Large intestine (tissue), 3 donors: ENCODE data around the gene DPRX. TPM values are rescaled to one million over a fixed set of nuclear protein-coding genes. Genes with fewer than 3 reads are reported as not detected.

Source experiments
- DNase-seq, 2 donors: peaks; one replicate each; pipeline versions ENCODE4 v3.0.0 to v3.0.0-alpha.2; 2013
- H3K27ac ChIP-seq: one replicate; pipeline ENCODE4 v1.5.1; 2013; ENCODE audit warnings: low read length
- H3K27me3 ChIP-seq: 2 replicates; pipeline ENCODE4 v1.6.1; 2013; ENCODE audit warnings: low read length; ENCODE audit not compliant: control insufficient read depth, insufficient read depth
- H3K36me3 ChIP-seq: 2 replicates; pipeline ENCODE4 v1.6.1; 2013; ENCODE audit warnings: low read length; ENCODE audit not compliant: control insufficient read depth, insufficient read depth
- H3K4me1 ChIP-seq: one replicate; pipeline ENCODE4 v1.6.1; 2013; ENCODE audit warnings: low read length; ENCODE audit not compliant: control insufficient read depth, insufficient read depth
- H3K4me3 ChIP-seq: one replicate; pipeline ENCODE4 v1.5.1; 2013; ENCODE audit warnings: low read length
- H3K9me3 ChIP-seq: one replicate; pipeline ENCODE4 v1.6.1; 2013; ENCODE audit warnings: mild to moderate bottlenecking, low read depth, low read length, moderate library complexity; ENCODE audit not compliant: control insufficient read depth
- WGBS: methylation state at CpG from one replicate; pipeline ENCODE4 v1.1.5; 2013; ENCODE audit warnings: low lambda C conversion rate; ENCODE audit not compliant: insufficient coverage; 5-methylcytosine and 5-hydroxymethylcytosine counted together
- polyA plus RNA-seq: library from polyadenylated mRNA; unstranded; fragments of 120-200 nt; gene quantifications from one replicate; pipeline ENCODE4 v1.2.1, GENCODE V29; 2013

The DPRX gene
- polyA plus RNA-seq, 1 donor, result not detected

DNA sequence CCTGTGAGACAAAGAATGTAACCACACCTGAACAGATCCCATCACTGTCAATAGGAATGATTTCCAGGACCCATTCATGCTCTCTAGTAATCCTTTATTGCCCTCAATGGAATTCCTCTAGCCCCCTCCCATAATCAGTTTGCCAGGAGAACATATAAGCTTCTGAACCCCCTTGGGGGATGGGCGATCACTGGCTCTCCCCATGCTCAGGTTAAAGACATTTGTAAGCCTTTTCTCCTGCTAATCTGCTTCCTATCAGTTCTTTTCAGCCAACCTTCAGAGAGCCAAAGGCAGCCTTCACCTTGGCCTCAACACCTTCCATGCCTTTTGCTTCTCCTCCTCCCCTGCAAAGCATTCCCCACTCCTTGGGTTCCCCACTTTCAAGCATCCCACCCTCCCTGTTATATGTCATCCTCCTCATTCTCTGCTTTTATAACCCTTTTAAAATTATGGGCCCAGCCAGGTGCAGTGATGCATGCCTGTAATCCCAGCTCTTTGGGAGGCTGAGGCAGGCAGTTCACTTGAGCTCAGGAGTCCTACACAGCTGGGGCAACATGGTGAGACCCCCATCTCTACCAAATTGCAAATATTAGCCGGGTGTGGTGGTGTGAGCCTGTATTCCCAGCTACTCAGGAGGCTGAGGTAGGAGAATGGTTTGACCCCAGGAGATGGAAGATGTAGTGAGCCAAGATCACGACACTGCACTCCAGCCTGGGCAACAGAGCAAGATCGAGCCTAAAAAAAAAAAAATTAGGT, 12.4 kb downstream of the DPRX start:
- Histone ChIP-seq H3K27ac (no peak overlapping the region), H3K4me3 (no peak overlapping the region), H3K9me3 (peaks cover 14% of the 10 kb centered on the region), H3K27me3 (no peaks in the 10 kb centered on the region), H3K4me1 (no peaks in the 10 kb centered on the region), H3K36me3 (no peaks in the 10 kb centered on the region)
- no CpG with 5 or more reads among the region's 4 CpGs for WGBS
- DNase-seq, result no peak

DNA sequence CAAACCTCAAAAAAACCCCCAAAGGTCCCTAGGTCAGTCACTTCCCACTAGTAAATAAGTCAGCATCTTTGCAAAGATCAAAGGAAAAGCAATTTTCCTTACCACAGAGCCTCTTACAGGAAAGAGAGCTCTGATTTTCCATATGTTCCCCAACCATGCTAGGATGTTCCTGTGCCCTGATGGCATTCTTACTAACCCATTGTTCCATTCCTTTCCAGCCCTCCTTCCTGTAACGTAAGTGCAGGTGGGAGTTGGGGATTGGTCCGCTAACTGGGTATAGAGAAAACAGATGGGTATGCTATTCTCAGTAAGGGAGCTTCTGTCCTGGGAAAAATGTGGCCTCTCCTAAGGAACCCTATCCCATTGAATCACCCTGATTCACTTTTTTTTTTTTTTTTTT, 14.3 kb downstream of the DPRX start:
- WGBS, result no CpG with 5 or more reads among the region's 2 CpGs
- Histone ChIP-seq H3K36me3 (no peaks in the 10 kb centered on the region), H3K27ac (no peak overlapping the region), H3K9me3 (peaks cover 23% of the 10 kb centered on the region), H3K27me3 (no peaks in the 10 kb centered on the region), H3K4me3 (no peak overlapping the region), H3K4me1 (no peaks in the 10 kb centered on the region)
- no peak for DNase-seq

DNA sequence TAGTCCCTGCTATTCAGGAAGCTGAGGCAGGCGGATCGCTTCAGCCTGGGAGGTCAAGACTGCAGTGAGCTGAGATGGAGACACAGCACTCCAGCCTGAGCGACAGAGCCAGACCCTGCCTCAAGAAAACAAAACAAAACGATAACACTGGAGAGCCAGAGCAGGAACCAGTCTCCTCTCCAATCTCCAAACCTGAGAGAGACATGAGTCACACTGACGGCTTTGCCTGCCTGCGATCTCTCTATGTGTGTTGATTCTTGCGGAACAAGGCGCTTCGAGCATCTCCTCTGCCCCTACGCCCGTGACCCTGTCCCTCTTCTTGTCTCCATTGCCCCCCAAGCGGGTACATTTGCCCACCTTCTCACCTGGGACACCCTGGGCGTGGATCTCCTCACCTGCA, 15.6 kb downstream of the DPRX start:
- H3K27me3 ChIP-seq, result no peaks in the 10 kb centered on the region
- WGBS, result 83% methylated on average over 1 of the region's 13 CpGs
- H3K9me3 ChIP-seq, result peaks cover 23% of the 10 kb centered on the region
- no peaks in the 10 kb centered on the region for H3K36me3 ChIP-seq
- H3K4me3 ChIP-seq, result no peak overlapping the region
- no peak for DNase-seq
- no peaks in the 10 kb centered on the region for H3K4me1 ChIP-seq
- H3K27ac ChIP-seq, result no peak overlapping the region

DNA sequence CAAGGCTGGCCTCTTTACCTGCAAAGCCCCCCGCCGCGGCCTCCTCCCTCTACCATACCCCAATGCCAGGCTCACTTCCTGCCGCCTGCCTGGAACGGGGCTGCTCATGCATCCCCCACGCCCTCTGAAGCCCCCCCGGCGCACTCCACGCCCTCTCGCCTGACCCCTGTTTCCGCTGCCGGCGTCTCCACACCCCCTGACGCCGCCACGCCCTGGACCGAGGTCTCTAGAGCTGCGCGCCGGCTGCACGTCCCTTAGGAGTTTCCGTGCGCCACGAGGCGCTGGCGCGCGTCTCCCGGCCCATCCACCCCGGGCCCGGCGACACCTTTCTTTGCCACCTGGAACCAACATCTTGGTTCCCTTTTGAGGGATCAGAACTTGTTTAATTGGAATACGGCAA, 16.0 kb downstream of the DPRX start:
- DNase-seq, result no peak
- H3K27me3 ChIP-seq, result no peaks in the 10 kb centered on the region
- no peak overlapping the region for H3K4me3 ChIP-seq
- H3K4me1 ChIP-seq, result no peaks in the 10 kb centered on the region
- H3K9me3 ChIP-seq, result peaks cover 23% of the 10 kb centered on the region
- no peaks in the 10 kb centered on the region for H3K36me3 ChIP-seq
- WGBS, result no CpG with 5 or more reads among the region's 33 CpGs
- H3K27ac ChIP-seq, result no peak overlapping the region

DNA sequence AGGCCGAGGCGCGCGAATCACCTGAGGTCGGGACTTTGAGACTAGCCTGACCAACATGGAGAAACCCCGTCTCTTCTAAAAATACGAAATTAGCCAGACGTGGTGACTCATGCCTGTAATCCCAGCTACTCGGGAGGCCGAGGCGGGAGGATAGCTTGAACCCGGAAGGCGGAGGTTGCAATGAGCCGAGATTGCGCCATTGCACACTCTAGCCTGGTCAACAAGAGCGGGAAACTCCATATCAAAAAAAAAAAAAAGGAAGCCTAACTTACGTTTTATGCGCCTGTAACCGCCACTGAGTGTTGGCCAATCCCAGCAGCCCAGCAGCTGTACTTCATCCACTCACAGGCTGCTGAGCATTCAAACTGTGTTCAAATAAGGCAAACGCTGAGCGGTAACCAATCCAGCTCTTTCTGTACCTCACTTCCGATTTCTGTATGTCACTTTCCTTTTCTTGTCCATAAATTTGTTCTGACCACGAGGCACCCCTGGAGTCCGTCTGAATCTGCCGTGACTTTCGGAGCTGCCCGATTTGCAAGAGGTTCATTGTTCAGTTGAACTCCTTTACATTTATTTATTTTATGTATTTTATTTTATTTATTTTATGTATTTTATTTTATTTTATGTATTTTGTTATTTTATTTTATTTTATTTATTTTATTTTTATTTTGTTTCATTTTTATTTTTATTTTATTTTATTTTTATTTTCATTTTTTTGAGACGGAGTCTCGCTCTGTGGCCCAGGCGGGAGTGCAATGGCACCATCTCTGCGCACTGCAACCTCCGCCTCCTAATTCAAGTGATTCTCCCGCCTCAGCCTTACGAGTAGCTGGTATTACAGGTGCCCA, 18.2 kb downstream of the DPRX start:
- H3K4me1 ChIP-seq, result no peaks in the 10 kb centered on the region
- peaks cover 23% of the 10 kb centered on the region for H3K9me3 ChIP-seq
- no peaks in the 10 kb centered on the region for H3K27me3 ChIP-seq
- 95% methylated on average over 8 of the region's 34 CpGs for WGBS
- no peak for DNase-seq
- no peaks in the 10 kb centered on the region for H3K36me3 ChIP-seq
- no peak overlapping the region for H3K4me3 ChIP-seq
- H3K27ac ChIP-seq, result no peak overlapping the region

DNA sequence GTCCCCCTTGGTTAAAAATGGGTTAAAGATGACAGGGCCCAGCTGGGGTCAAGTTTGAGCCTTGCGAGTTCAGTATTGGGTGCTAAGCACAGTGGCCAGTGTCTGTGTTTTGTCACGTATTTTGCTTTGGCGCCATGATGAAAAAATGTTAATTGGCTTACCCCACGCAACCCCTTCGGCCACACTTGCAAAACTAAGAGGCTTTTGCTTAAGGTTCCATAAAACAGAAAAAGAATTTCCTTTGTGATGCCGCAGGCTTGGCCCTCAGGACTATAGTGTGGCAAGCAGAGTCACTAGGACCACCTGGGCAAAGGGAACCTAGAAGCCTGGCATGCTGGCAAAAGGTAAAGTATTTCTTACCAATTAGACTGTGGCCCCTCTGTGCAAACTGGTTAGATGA, 20.7 kb downstream of the DPRX start:
- Histone ChIP-seq H3K9me3 (peaks cover 23% of the 10 kb centered on the region), H3K27ac (no peak overlapping the region), H3K36me3 (no peaks in the 10 kb centered on the region), H3K27me3 (no peaks in the 10 kb centered on the region), H3K4me3 (no peak overlapping the region), H3K4me1 (no peaks in the 10 kb centered on the region)
- WGBS, result 80% methylated on average over 1 of the region's 6 CpGs
- no peak for DNase-seq

DNA sequence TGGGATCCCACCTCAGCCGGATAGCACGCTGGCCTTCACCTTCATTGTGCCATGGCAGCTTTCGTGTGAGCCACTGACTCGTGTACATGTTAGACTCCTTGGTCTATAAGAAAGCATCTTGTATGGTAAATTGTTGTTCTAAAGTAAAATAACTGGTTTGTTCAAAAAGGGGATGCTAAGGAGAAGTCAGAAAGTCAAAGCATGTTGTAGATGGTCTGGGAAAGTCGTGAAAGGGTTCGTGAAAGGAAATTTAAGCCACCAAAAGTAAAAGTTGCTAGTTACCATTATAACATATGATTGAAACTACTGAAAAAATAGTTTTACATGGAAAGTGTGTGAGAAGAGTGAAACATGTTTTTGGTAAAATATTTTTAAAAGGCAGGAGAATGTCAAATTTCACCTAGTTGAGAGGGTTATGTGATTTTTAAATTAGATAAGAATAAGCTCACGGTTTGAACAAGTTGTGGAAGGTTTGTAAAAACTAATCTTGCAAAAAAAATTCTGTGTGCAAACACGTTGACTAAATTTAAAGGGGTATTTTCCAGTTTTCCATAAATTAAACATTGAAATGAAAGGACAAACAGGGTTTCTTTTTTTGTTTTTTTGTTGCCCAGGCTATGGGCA, 23.4 kb downstream of the DPRX start:
- H3K36me3 ChIP-seq, result no peaks in the 10 kb centered on the region
- H3K4me1 ChIP-seq, result no peaks in the 10 kb centered on the region
- no peak for DNase-seq
- no peak overlapping the region for H3K27ac ChIP-seq
- H3K4me3 ChIP-seq, result no peak overlapping the region
- WGBS, result 91% methylated on average over 6 of the region's 8 CpGs
- no peaks in the 10 kb centered on the region for H3K27me3 ChIP-seq
- H3K9me3 ChIP-seq, result no peaks in the 10 kb centered on the region

DNA sequence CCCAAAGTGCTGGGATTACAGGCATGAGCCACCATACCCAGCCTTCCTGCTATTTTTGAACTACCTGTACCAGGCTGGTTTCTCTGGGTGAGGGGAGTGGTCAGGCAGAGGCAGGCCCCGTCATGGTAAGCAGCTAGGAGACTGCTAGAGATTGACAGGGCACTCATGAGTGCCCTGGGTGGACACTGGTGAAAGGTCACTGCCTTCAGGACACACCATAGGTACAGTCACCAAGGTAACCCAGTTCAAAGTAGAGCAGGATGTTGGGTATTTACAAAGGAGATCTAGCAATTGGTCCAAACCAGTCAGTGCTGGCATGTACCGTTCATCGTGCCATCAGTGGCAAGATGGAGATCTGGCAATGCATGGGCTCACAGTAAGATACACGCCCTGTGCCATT, 25.5 kb downstream of the DPRX start:
- H3K27ac ChIP-seq, result no peak overlapping the region
- no peak for DNase-seq
- WGBS, result no CpG with 5 or more reads among the region's 4 CpGs
- H3K27me3 ChIP-seq, result no peaks in the 10 kb centered on the region
- H3K4me1 ChIP-seq, result no peaks in the 10 kb centered on the region
- H3K9me3 ChIP-seq, result no peaks in the 10 kb centered on the region
- H3K4me3 ChIP-seq, result no peak overlapping the region
- H3K36me3 ChIP-seq, result no peaks in the 10 kb centered on the region

DNA sequence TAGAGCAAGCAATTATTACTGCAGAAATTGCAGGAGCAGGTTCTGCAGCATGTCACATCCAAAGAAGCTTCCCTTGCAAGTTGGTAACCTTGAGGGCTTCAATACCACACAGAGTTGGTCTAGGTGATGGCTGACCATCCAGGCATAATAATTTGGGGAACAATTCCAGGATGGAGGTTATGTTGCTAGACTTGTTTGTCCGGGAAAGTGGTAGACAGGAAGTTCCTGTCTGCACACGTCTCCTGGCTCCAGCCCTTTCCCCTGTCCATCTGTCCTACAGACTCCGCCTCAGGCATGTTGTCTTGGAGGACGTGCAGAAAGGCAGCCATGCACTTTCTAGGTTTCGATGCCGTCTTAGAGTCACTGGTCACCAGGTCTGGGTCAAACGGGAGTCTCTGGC, 26.0 kb downstream of the DPRX start:
- H3K4me1 ChIP-seq, result no peaks in the 10 kb centered on the region
- no peak for DNase-seq
- H3K27ac ChIP-seq, result no peak overlapping the region
- no peaks in the 10 kb centered on the region for H3K27me3 ChIP-seq
- no peaks in the 10 kb centered on the region for H3K36me3 ChIP-seq
- no peaks in the 10 kb centered on the region for H3K9me3 ChIP-seq
- no CpG with 5 or more reads among the region's 7 CpGs for WGBS
- no peak overlapping the region for H3K4me3 ChIP-seq

DNA sequence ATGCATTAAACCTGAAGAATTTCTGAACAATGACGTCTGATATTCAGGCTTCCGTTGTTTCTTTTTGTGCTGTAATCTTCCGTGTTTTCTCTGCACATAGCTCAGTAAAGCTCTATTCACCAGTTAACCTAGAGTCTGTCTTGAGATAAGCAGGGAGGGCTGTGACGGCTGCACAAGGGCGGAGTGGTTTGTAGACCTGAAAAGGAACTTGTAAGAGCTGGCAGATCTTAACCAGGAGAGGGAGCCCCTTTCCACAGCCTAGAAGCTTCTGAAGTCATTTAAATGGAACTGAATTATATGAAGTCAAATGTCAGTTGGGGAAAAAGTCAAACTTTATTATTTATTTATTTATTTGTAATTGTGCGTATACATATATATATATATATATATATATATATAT, 27.5 kb downstream of the DPRX start:
- DNase-seq, result peak; percentile 64 to 71
- H3K27ac ChIP-seq, result no peak overlapping the region

More for the DNA sequence above, 27.5 kb downstream of the DPRX start:
- Histone ChIP-seq H3K4me3 (no peak overlapping the region), H3K36me3 (no peaks in the 10 kb centered on the region), H3K4me1 (no peaks in the 10 kb centered on the region), H3K9me3 (no peaks in the 10 kb centered on the region), H3K27me3 (no peaks in the 10 kb centered on the region)
- WGBS, result 14% methylated on average over 2 of the region's 6 CpGs
